Activated T-cell treated with anti-CD3 and anti-CD28 coated beads, Interleukin-2, amount 50 U/mL, for 72 hours (primary cell): ENCODE data around the gene RCL1. TPM values are rescaled to one million over a fixed set of nuclear protein-coding genes. Genes with fewer than 3 reads are reported as not detected.
A peak's percentile ranks its signal among the peaks of the same experiment; 100 is the strongest.
"Not testable (repeated sequence)": the region's sequence is repeated elsewhere in the genome, so short reads cannot be mapped to it uniquely, and the experiment has no call there.

Source experiments
- ATAC-seq, 2 donors: fragments of 150-1000 bp; cut with Tn5 transposase; replicated peaks in 1 of 2; 2 replicates each; pipeline ENCODE4 v1.10.0; 2021; ENCODE audit warnings: moderate library complexity in 2 of 2, mild to moderate bottlenecking in 1 of 2
- DNase-seq, 2 donors: peaks; one replicate each; pipeline ENCODE4 v3.0.0; 2021 to 2022; ENCODE audit warnings: mixed read lengths in 1 of 2
- H3K27ac Mint-ChIP-seq: one replicate; pipeline ENCODE4 v1.8.0; 2022; ENCODE audit warnings: mild to moderate bottlenecking, moderate library complexity, mixed read lengths
- H3K27me3 Mint-ChIP-seq: one replicate; pipeline ENCODE4 v1.8.0; 2022; ENCODE audit warnings: low read depth, mixed read lengths
- H3K36me3 Mint-ChIP-seq, 2 donors: one replicate each; pipeline ENCODE4 v1.8.0; 2022; ENCODE audit warnings: mixed read lengths in 2 of 2, mild to moderate bottlenecking in 1 of 2; ENCODE audit not compliant: insufficient read depth in 2 of 2
- H3K4me1 Mint-ChIP-seq: one replicate; pipeline ENCODE4 v1.8.0; 2022; ENCODE audit warnings: low read depth, mixed read lengths
- H3K4me3 Mint-ChIP-seq, 2 donors: one replicate each; pipeline ENCODE4 v1.8.0; 2022; ENCODE audit warnings: mild to moderate bottlenecking in 2 of 2, mixed read lengths in 2 of 2, moderate library complexity in 2 of 2
- H3K9me3 Mint-ChIP-seq, 2 donors: one replicate each; pipeline ENCODE4 v1.8.0; 2022; ENCODE audit warnings: mixed read lengths in 2 of 2
- total RNA-seq, 2 donors: library from RNA; stranded (reverse); gene quantifications; one replicate each; pipeline ENCODE4 v1.2.3, GENCODE V29; 2022

Gene RCL1
- total RNA-seq, 2 donors from 2014 or later: 29.7 to 38.8 TPM

DNA sequence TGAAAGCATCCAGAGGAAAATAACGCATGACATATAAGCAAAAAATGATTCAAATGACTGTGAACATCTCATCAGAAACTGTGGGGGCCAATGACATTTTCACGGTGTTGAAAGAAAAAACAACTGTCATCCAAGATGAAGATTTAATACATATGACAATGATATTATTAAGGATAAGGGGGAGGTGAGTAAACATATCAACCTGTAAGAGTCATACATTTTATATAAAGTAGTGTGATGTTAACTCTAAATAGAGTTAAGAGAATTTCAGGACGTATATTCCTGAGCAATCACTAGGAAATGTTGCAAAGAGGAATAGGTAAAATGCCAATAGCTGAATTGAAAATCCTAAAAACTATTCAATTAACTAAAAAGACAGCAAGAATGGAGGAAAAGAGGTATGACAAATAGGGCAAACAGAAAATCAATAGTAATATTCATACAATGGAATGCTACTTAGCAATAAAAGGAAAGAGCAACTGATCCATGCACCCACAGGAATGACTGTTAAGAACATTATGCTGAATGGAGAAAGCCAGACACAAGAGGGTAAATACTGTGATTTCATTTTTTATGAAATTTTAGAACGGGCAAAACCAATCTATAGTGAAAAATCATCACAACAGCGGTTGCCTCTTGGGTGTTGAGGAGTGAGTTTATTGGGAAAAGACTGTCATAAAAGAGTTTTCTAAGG lies 99.9 kb downstream of the RCL1 start:
- ATAC-seq (no peak), DNase-seq (no peak)
- Mint-ChIP-seq H3K4me1 (no peaks in the 10 kb centered on the region), H3K9me3 (peaks cover 0 to under 1% of the 10 kb centered on the region in 2 donors), H3K27ac (no peak overlapping the region), H3K27me3 (no peaks in the 10 kb centered on the region), H3K36me3 (no peaks in the 10 kb centered on the region), H3K4me3 (no peak overlapping the region)

GRCh38 chr9:4894076-4894475 lies 101.3 kb downstream of the RCL1 start:
- Mint-ChIP-seq H3K27me3 (no peaks in the 10 kb centered on the region), H3K9me3 (peaks cover 8 to 10% of the 10 kb centered on the region in 2 donors), H3K4me3 (no peak overlapping the region), H3K36me3 (peaks cover 4 to 5% of the 10 kb centered on the region in 2 donors), H3K4me1 (no peaks in the 10 kb centered on the region), H3K27ac (no peak overlapping the region)
- DNase-seq (no peak), ATAC-seq (no peak)

GRCh38 chr9:4899853-4900252 lies 107.1 kb downstream of the RCL1 start:
- DNase-seq, ATAC-seq, H3K27ac Mint-ChIP-seq, H3K27me3 Mint-ChIP-seq, H3K4me1 Mint-ChIP-seq, H3K4me3 Mint-ChIP-seq: not testable (repeated sequence)
- Mint-ChIP-seq H3K9me3 (peaks cover 16 to 17% of the 10 kb centered on the region in 2 donors), H3K36me3 (peaks cover 21 to 23% of the 10 kb centered on the region in 2 donors)

DNA sequence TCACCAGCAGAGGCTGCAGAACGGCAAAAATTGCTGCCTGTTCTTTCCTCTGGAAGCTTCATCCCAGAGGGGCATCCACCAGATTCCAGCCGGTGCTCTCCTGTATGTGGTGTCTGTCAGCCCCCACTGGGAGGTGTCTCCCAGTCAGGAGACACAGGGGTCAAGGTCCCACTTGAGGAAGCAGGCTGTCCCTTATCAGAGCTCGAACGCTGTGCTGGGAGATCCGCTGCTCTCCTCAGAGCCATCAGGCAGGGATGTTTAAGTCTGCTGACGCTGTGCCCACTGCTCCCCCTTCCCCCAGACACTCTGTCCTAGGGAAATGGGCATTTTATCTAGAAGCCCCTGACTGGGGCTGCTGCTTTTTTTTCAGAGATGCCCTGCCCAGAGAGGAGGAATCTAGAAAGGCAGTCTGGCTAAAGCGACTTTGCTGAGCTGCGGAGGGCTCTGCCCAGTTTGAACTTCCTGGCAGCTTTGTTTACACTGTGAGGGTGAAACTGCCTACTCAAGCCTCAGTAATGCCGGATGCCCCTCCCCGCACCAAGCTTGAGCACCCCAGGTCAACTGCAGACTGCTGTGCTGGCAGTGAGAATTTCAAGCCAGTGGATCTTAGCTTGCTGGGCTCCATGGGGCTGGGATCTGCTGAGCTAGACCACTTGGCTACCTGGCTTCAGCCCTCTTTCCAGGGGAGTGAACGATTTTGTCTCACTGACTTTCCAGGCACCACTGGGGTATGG lies 108.8 kb downstream of the RCL1 start:
- H3K36me3 Mint-ChIP-seq: peaks cover 21 to 23% of the 10 kb centered on the region in 2 donors
- ATAC-seq (peak; percentile 61 to 65), DNase-seq (peak; percentile 43 to 44)
- peak overlapping the region; percentile 85 for H3K27ac Mint-ChIP-seq
- peak overlapping the region; percentile 34 to 47 for H3K4me3 Mint-ChIP-seq
- not testable (repeated sequence) for H3K27me3 Mint-ChIP-seq, H3K4me1 Mint-ChIP-seq
- peaks cover 16 to 17% of the 10 kb centered on the region in 2 donors for H3K9me3 Mint-ChIP-seq

GRCh38 chr9:4902135-4902475 lies 109.4 kb downstream of the RCL1 start:
- H3K9me3 Mint-ChIP-seq: peaks cover 16 to 17% of the 10 kb centered on the region in 2 donors
- DNase-seq: no peak
- H3K36me3 Mint-ChIP-seq: peaks cover 21 to 23% of the 10 kb centered on the region in 2 donors
- no peak overlapping the region for H3K27ac Mint-ChIP-seq
- H3K4me1 Mint-ChIP-seq: peaks cover 4% of the 10 kb centered on the region
- no peak overlapping the region for H3K4me3 Mint-ChIP-seq
- ATAC-seq: no peak
- no peaks in the 10 kb centered on the region for H3K27me3 Mint-ChIP-seq

DNA sequence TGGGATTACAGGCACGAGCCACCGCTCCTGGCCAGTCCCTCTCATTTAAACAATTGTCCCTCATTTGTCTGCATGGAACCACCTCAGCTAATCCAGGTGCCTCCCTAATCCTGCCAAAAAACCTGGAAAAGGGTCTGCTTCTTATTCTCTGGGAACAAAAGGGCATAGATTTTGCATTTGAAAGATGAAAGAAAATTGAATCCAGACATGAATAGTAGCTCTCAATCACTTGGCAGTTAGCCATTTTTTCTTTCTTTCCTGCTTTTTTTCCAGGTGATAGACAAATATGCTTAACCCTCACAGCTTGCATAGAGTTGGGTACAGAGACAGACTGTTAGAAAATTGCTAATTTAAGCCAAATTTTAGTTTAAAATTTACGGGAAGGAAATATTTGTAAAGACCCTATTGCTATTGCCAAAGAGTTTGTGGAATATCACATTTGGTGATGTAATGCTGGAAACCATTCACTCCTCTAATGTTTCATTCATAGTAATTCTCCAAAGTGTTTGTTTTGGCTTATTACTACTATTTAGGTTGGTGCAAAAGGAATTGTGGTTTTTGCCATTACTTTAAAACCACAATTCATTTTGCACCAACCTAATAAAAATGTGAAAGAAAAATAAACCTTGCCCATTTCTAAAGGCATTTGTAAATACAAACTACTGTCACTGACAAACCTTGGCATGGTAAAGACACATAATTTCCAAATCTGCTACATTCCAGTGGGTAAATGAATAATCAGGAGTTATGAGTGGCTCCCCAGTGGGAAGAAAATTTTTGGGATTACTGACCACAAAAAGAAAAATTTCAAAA lies 111.8 kb downstream of the RCL1 start:
- no peak for DNase-seq
- Mint-ChIP-seq H3K9me3 (peaks cover 4 to 7% of the 10 kb centered on the region in 2 donors), H3K4me1 (peaks cover 4% of the 10 kb centered on the region), H3K36me3 (peaks cover 12 to 15% of the 10 kb centered on the region in 2 donors), H3K27me3 (no peaks in the 10 kb centered on the region), H3K4me3 (no peak overlapping the region), H3K27ac (no peak overlapping the region)
- no peak for ATAC-seq

DNA sequence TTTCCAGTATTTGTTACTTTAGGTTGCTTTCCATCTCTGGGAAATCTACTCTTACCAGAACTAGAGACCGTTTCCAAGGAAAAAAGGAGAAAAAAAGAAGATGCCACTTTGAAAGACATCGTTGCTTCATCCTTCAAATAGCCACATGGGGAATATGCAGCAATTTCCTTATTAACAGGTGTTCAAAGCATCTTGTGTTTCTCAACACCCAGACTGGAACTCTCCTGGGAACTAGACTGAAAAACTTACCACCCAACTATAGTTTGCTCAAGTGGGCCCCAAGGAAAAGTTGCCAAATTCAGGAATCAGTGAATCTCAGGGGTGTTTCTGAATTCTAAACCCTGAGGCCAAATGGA lies 112.4 kb downstream of the RCL1 start:
- ATAC-seq (no peak), DNase-seq (no peak)
- Mint-ChIP-seq H3K36me3 (peaks cover 9 to 11% of the 10 kb centered on the region in 2 donors), H3K27ac (no peak overlapping the region), H3K4me3 (no peak overlapping the region), H3K27me3 (no peaks in the 10 kb centered on the region), H3K4me1 (peaks cover 4% of the 10 kb centered on the region), H3K9me3 (peaks cover 2 to 5% of the 10 kb centered on the region in 2 donors)

Other genes starting within 250 kb of the RCL1 start
- gene PLPP6, start 130.7 kb upstream of the RCL1 start, total RNA-seq: 1 to 10 TPM; 4.3 to 4.8 TPM
- under 1 TPM; 0.60 to 0.90 TPM for gene SPATA6L, start 126.5 kb upstream of the RCL1 start, total RNA-seq
- 10 to 100 TPM in 1 of 2 donors, 1 to 10 TPM in 1; 9.3 to 11.0 TPM for gene CDC37L1, start 113.4 kb upstream of the RCL1 start, total RNA-seq
- 10 to 100 TPM; 36.9 to 37.1 TPM for gene AK3, start 51.7 kb upstream of the RCL1 start, total RNA-seq
- 10 to 100 TPM; 30.3 to 31.9 TPM for gene JAK2, start 192.3 kb downstream of the RCL1 start, total RNA-seq